Gastrocnemius medialis (tissue), 4 donors: ENCODE measurements around the gene SANBR. TPM values are rescaled to one million over a fixed set of nuclear protein-coding genes. Genes with fewer than 3 reads are reported as not detected.

Source experiments
- total RNA-seq, 4 donors: library from RNA; depleted of rRNA; stranded (reverse); fragments of >200 nt; gene quantifications; one replicate each; pipeline versions ENCODE4 v1.1.0 to v1.2.3, GENCODE V29; 2016

The SANBR gene
- total RNA-seq, 4 donors from 2014 or later = 1.5 to 6.5 (median 2.1) TPM

Other genes with a start within 250 kb of the SANBR start
- 1 to 10 TPM; 4.2 to 7.6 (median 5.4) TPM for gene REL, start 184.3 kb upstream of the SANBR start, total RNA-seq
- 10 to 100 TPM; 19.3 to 53.9 (median 35.4) TPM for gene PEX13, start 48.2 kb upstream of the SANBR start, total RNA-seq
- gene PUS10, start 47.6 kb upstream of the SANBR start, total RNA-seq = 1 to 10 TPM; 1.0 to 5.0 (median 3.5) TPM
- 10 to 100 TPM in 2 of 4 donors, 1 to 10 TPM in 2; 6.6 to 19.2 (median 8.4) TPM for gene C2orf74, start 96.3 kb downstream of the SANBR start, total RNA-seq